DOHH2 (cell line): Measurements from ENCODE around the gene CNOT3.
"Not testable (repeated sequence)": the region's sequence is repeated elsewhere in the genome, so short reads cannot be mapped to it uniquely, and the experiment has no call there.

Experiments
- CTCF ChIP-seq: fragments of 200-600 bp; sonication (generic); IDR thresholded peaks from one replicate; pipeline ENCODE4 v1.5.1; 2014; ENCODE audit warnings: antibody characterized with exemption, mild to moderate bottlenecking, low read depth, low read length; ENCODE audit not compliant: poor library complexity, severe bottlenecking
- EZH2phosphoT487 ChIP-seq: fragments of 200-600 bp; sonication (generic); IDR thresholded peaks from 2 replicates; pipeline ENCODE4 v1.6.1; 2017; ENCODE audit warnings: borderline replicate concordance, mild to moderate bottlenecking, antibody characterized with exemption, low read length, moderate library complexity, mixed read lengths

- TF ChIP-seq CTCF, EZH2phosphoT487: not testable (repeated sequence)
These were observed 37.7 kb upstream of the CNOT3 start for GRCh38 chr19:54099903-54100255.
